ENCODE results near the gene SLC5A7.

SLC5A7 gene

GRCh38 chr2:107986278-107987217 is at the start of gene SLC5A7:
SLC5A7 (plus strand) TSS chr2:107986524; CDS start chr2:107988156, 1,632 bp downstream.
- no peak within 1 kb of the TSS for H3K4me3 ChIP-seq (ENCODE audit: low read depth in 1 of 2, low read length in 2 of 2)
- H3K4me1 ChIP-seq (ENCODE audit: insufficient read depth, low read length) = no peaks in the 10 kb centered on the region
- H3K9ac ChIP-seq (ENCODE audit: low read length) = no peak within 1 kb of the TSS
- no peaks in the 10 kb centered on the region for H3K36me3 ChIP-seq (ENCODE audit: insufficient read depth, low read length)
- no peak within 1 kb of the TSS for H3K27ac ChIP-seq (ENCODE audit: low read depth, low read length)
- no peaks in the 10 kb centered on the region for H3K9me3 ChIP-seq (ENCODE audit: low read length)
- H3K27me3 ChIP-seq (ENCODE audit: control insufficient read depth in 1 of 2, insufficient read depth in 2 of 2, low read length in 2 of 2) = peaks cover 0 to 14% of the 10 kb centered on the region in 2 donors

- Histone ChIP-seq H3K9me3 (ENCODE audit: low read length) (no peaks in the 10 kb centered on the region), H3K4me3 (ENCODE audit: low read depth in 1 of 2, low read length in 2 of 2) (no peak overlapping the region), H3K27ac (ENCODE audit: low read depth, low read length) (no peak overlapping the region), H3K4me1 (ENCODE audit: insufficient read depth, low read length) (no peaks in the 10 kb centered on the region), H3K9ac (ENCODE audit: low read length) (no peak overlapping the region), H3K36me3 (ENCODE audit: insufficient read depth, low read length) (no peaks in the 10 kb centered on the region), H3K27me3 (ENCODE audit: control insufficient read depth in 1 of 2, insufficient read depth in 2 of 2, low read length in 2 of 2) (no peaks in the 10 kb centered on the region)
Measured at GRCh38 chr2:107961395-107961794, 24.9 kb upstream of the SLC5A7 start.

- H3K36me3 ChIP-seq (ENCODE audit: insufficient read depth, low read length) = no peaks in the 10 kb centered on the region
- H3K9ac ChIP-seq (ENCODE audit: low read length) = no peak overlapping the region
- H3K9me3 ChIP-seq (ENCODE audit: low read length) = no peaks in the 10 kb centered on the region
- no peaks in the 10 kb centered on the region for H3K27me3 ChIP-seq (ENCODE audit: control insufficient read depth in 1 of 2, insufficient read depth in 2 of 2, low read length in 2 of 2)
- no peak overlapping the region for H3K4me3 ChIP-seq (ENCODE audit: low read depth in 1 of 2, low read length in 2 of 2)
- no peak overlapping the region for H3K27ac ChIP-seq (ENCODE audit: low read depth, low read length)
- no peaks in the 10 kb centered on the region for H3K4me1 ChIP-seq (ENCODE audit: insufficient read depth, low read length)
Measured at GRCh38 chr2:107964185-107964584, 22.1 kb upstream of the SLC5A7 start.

- Histone ChIP-seq H3K36me3 (ENCODE audit: insufficient read depth, low read length) (no peaks in the 10 kb centered on the region), H3K4me1 (ENCODE audit: insufficient read depth, low read length) (no peaks in the 10 kb centered on the region), H3K27me3 (ENCODE audit: control insufficient read depth in 1 of 2, insufficient read depth in 2 of 2, low read length in 2 of 2) (peaks cover 0 to 14% of the 10 kb centered on the region in 2 donors), H3K27ac (ENCODE audit: low read depth, low read length) (no peak overlapping the region), H3K4me3 (ENCODE audit: low read depth in 1 of 2, low read length in 2 of 2) (no peak overlapping the region), H3K9me3 (ENCODE audit: low read length) (no peaks in the 10 kb centered on the region), H3K9ac (ENCODE audit: low read length) (no peak overlapping the region)
Measured at GRCh38 chr2:107984707-107985106, 1.6 kb upstream of the SLC5A7 start.

- Histone ChIP-seq H3K4me1 (ENCODE audit: insufficient read depth, low read length) (no peaks in the 10 kb centered on the region), H3K9ac (ENCODE audit: low read length) (no peak overlapping the region), H3K9me3 (ENCODE audit: low read length) (no peaks in the 10 kb centered on the region), H3K4me3 (ENCODE audit: low read depth in 1 of 2, low read length in 2 of 2) (no peak overlapping the region), H3K36me3 (ENCODE audit: insufficient read depth, low read length) (no peaks in the 10 kb centered on the region), H3K27ac (ENCODE audit: low read depth, low read length) (no peak overlapping the region), H3K27me3 (ENCODE audit: control insufficient read depth in 1 of 2, insufficient read depth in 2 of 2, low read length in 2 of 2) (peaks cover 0 to 14% of the 10 kb centered on the region in 2 donors)
Measured at GRCh38 chr2:107988108-107988507, 1.8 kb downstream of the SLC5A7 start.

GRCh38 chr2:107989445-107989844 is 3.1 kb downstream of the SLC5A7 start:
- no peaks in the 10 kb centered on the region for H3K4me1 ChIP-seq (ENCODE audit: insufficient read depth, low read length)
- no peak overlapping the region for H3K4me3 ChIP-seq (ENCODE audit: low read depth in 1 of 2, low read length in 2 of 2)
- no peak overlapping the region for H3K9ac ChIP-seq (ENCODE audit: low read length)
- no peaks in the 10 kb centered on the region for H3K36me3 ChIP-seq (ENCODE audit: insufficient read depth, low read length)
- peaks cover 0 to 14% of the 10 kb centered on the region in 2 donors for H3K27me3 ChIP-seq (ENCODE audit: control insufficient read depth in 1 of 2, insufficient read depth in 2 of 2, low read length in 2 of 2)
- no peaks in the 10 kb centered on the region for H3K9me3 ChIP-seq (ENCODE audit: low read length)
- H3K27ac ChIP-seq (ENCODE audit: low read depth, low read length) = no peak overlapping the region

GRCh38 chr2:107990718-107991117 is 4.4 kb downstream of the SLC5A7 start:
- no peak overlapping the region for H3K27ac ChIP-seq (ENCODE audit: low read depth, low read length)
- H3K9ac ChIP-seq (ENCODE audit: low read length) = no peak overlapping the region
- no peaks in the 10 kb centered on the region for H3K36me3 ChIP-seq (ENCODE audit: insufficient read depth, low read length)
- H3K9me3 ChIP-seq (ENCODE audit: low read length) = no peaks in the 10 kb centered on the region
- no peaks in the 10 kb centered on the region for H3K4me1 ChIP-seq (ENCODE audit: insufficient read depth, low read length)
- H3K27me3 ChIP-seq (ENCODE audit: control insufficient read depth in 1 of 2, insufficient read depth in 2 of 2, low read length in 2 of 2) = peaks cover 0 to 13% of the 10 kb centered on the region in 2 donors
- no peak overlapping the region for H3K4me3 ChIP-seq (ENCODE audit: low read depth in 1 of 2, low read length in 2 of 2)

GRCh38 chr2:107992069-107992468 is 5.7 kb downstream of the SLC5A7 start:
- Histone ChIP-seq H3K9me3 (ENCODE audit: low read length) (no peaks in the 10 kb centered on the region), H3K4me3 (ENCODE audit: low read depth in 1 of 2, low read length in 2 of 2) (no peak overlapping the region), H3K9ac (ENCODE audit: low read length) (no peak overlapping the region), H3K4me1 (ENCODE audit: insufficient read depth, low read length) (no peaks in the 10 kb centered on the region), H3K27me3 (ENCODE audit: control insufficient read depth in 1 of 2, insufficient read depth in 2 of 2, low read length in 2 of 2) (no peaks in the 10 kb centered on the region), H3K36me3 (ENCODE audit: insufficient read depth, low read length) (no peaks in the 10 kb centered on the region), H3K27ac (ENCODE audit: low read depth, low read length) (no peak overlapping the region)

- no peaks in the 10 kb centered on the region for H3K4me1 ChIP-seq (ENCODE audit: insufficient read depth, low read length)
- H3K9ac ChIP-seq (ENCODE audit: low read length) = no peak overlapping the region
- no peaks in the 10 kb centered on the region for H3K27me3 ChIP-seq (ENCODE audit: control insufficient read depth in 1 of 2, insufficient read depth in 2 of 2, low read length in 2 of 2)
- H3K36me3 ChIP-seq (ENCODE audit: insufficient read depth, low read length) = no peaks in the 10 kb centered on the region
- H3K9me3 ChIP-seq (ENCODE audit: low read length) = no peaks in the 10 kb centered on the region
- no peak overlapping the region for H3K4me3 ChIP-seq (ENCODE audit: low read depth in 1 of 2, low read length in 2 of 2)
- no peak overlapping the region for H3K27ac ChIP-seq (ENCODE audit: low read depth, low read length)
Measured at GRCh38 chr2:107999158-107999557, 12.8 kb downstream of the SLC5A7 start.

GRCh38 chr2:108010912-108011591 is 24.7 kb downstream of the SLC5A7 start:
- no peak overlapping the region for H3K9ac ChIP-seq (ENCODE audit: low read length)
- no peaks in the 10 kb centered on the region for H3K4me1 ChIP-seq (ENCODE audit: insufficient read depth, low read length)
- no peak overlapping the region for H3K27ac ChIP-seq (ENCODE audit: low read depth, low read length)
- no peak overlapping the region for H3K4me3 ChIP-seq (ENCODE audit: low read depth in 1 of 2, low read length in 2 of 2)
- H3K27me3 ChIP-seq (ENCODE audit: control insufficient read depth in 1 of 2, insufficient read depth in 2 of 2, low read length in 2 of 2) = no peaks in the 10 kb centered on the region
- H3K9me3 ChIP-seq (ENCODE audit: low read length) = no peaks in the 10 kb centered on the region
- no peaks in the 10 kb centered on the region for H3K36me3 ChIP-seq (ENCODE audit: insufficient read depth, low read length)

GRCh38 chr2:108013305-108013704 is 27.0 kb downstream of the SLC5A7 start:
- H3K9ac ChIP-seq (ENCODE audit: low read length) = no peak overlapping the region
- no peak overlapping the region for H3K27ac ChIP-seq (ENCODE audit: low read depth, low read length)
- H3K27me3 ChIP-seq (ENCODE audit: control insufficient read depth in 1 of 2, insufficient read depth in 2 of 2, low read length in 2 of 2) = no peaks in the 10 kb centered on the region
- H3K4me1 ChIP-seq (ENCODE audit: insufficient read depth, low read length) = no peaks in the 10 kb centered on the region
- no peaks in the 10 kb centered on the region for H3K36me3 ChIP-seq (ENCODE audit: insufficient read depth, low read length)
- no peaks in the 10 kb centered on the region for H3K9me3 ChIP-seq (ENCODE audit: low read length)
- H3K4me3 ChIP-seq (ENCODE audit: low read depth in 1 of 2, low read length in 2 of 2) = no peak overlapping the region
